Stimulated activated CD8-positive, alpha-beta memory T cell treated with anti-CD3 and anti-CD28 coated beads, Interleukin-4, amount 100 ng/mL, for 1 hour (primary cell): ENCODE data around the gene KCP.
A peak's percentile ranks its signal among the peaks of the same experiment; 100 is the strongest.

ENCODE experiments used
- DNase-seq, 2 donors: peaks; one replicate each; pipeline ENCODE4 v3.0.0-alpha.2; 2020; ENCODE audit warnings: low read depth in 2 of 2, low spot score in 1 of 2

KCP gene

DNA sequence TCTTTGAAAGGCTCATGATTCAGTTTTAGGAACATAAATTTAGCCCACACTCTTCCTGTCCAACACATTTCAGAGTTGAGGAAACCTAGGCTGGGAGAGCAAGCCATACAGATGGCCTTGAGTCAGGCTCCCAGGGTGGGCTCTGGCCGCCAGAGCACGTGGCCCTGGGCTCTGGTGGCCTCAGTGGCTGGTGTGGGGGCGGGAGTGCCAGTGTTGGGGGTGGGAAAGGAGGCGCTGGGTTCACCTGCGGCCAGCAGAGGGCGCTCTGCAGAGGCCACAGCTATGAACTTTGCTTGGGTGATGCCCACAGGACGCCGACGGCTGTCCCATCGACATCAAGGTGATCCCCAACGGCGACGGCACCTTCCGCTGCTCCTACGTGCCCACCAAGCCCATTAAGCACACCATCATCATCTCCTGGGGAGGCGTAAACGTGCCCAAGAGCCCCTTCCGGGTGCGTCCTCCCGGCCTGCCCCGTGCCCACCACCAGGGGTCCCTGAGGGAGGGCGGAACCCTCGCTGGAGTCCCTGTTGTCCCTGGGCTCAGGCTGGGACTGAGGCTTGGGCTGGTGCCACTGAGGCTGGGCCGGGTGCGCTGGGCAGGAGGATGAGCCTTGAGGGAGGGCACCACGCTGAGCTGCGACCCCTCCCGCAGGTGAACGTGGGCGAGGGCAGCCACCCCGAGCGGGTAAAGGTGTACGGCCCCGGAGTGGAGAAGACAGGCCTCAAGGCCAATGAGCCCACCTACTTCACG, 68.4 kb downstream of the KCP start:
- peak in 1 of 2 donors; percentile 17 for DNase-seq

DNA sequence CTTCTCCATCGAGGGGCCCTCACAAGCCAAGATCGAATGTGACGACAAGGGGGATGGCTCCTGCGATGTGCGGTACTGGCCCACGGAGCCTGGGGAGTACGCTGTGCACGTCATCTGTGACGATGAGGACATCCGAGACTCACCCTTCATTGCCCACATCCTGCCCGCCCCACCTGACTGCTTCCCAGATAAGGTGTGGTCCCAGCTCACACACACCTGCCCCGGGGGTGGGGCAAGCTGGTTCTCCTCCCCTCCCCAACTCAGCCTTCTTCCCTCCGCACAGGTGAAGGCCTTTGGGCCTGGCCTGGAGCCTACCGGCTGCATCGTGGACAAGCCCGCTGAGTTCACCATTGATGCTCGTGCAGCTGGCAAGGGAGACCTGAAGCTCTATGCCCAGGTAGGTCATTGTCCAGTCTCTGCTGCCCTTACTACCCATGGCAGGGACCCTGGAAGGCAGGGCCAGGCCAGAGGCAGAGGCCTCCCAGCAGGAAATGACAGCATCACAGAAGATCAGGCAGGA, 69.3 kb downstream of the KCP start:
- DNase-seq, result no peak

DNA sequence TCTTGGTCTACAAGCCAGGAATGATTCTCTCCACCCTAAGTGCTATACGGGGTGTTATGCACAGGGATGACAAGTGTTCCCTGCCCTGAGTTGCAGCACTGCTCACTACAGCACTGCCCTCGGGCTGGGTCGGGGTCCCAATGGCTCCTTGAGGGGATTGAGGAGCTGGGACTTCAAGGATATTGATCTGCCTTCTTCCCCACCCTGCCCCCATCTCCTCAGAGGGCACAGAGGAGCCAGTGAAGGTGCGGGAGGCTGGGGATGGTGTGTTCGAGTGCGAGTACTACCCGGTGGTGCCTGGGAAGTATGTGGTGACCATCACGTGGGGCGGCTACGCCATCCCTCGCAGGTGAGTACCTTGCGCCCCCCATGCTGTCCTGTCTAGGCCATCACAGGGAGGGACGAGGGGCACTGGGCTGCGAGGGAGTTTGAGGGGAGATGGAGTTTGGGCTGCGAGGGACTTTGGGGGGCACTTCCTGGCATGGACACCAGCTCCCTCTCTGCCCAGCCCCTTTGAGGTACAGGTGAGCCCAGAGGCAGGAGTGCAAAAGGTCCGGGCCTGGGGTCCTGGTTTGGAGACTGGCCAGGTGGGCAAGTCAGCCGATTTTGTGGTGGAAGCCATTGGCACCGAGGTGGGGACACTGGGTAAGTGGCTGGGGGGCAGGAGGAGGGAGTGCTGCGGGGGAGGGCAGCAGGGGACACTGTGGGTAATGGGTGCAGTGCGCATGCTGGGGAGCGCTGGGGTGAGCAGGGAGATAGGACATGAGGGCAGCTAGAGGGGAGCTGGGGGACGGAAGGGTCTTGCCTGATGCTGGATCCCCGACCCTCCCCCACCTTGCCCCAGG, 70.0 kb downstream of the KCP start:
- DNase-seq, result no peak

DNA sequence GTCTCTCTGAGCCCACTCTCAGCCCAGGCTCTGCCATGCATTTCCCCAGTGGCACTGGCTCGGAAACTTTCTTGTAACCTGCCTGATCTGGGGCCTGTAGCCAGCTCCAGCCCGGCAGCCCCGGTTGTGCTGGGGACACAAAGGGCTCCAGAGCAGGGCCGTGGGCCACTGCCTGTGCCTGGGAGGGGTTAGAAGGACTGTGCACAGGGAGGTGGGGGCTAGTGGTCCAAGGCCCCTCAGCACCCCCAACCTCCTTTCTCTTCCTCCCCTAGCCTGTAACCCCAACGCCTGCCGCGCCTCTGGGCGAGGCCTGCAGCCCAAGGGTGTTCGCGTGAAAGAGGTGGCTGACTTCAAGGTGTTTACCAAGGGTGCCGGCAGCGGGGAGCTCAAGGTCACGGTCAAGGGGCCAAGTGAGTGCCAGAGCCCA, 70.7 kb downstream of the KCP start:
- no peak for DNase-seq

DNA sequence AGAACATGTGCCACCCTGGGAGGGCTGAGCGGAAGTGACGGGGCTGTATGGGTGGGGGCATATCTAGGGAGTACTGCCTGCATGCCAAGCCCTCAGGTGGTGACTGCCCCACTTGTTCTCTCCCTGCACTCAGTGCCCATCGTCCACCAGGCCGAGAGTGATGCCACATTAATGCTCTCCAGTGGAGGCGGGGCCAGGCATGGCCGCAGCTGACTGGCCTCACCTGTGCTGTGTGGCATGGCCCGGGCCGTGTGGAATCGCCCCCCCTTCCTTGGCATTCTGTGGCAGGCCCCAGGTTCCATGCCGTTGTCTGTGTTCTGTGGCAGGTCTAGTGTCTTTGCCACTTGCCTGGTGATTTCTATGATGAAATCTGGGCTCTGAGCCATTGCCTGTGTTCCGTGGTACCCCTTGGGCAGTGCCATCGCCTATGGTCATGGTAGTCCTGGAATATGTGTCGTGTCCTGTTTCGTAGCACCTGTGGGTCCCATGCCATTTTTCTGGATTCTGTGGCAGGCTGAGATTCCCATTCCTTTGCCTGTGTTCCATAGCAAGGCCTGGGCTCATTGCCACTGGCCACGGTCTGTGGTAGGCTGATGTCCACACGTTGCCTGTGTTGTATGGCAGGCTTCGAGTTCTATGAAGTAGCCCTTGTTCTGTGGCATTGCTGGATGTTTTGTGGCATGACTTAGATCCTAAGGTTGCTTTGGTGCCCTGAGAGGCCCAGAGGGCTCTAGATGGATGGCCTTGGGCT, 71.4 kb downstream of the KCP start:
- no peak for DNase-seq

DNA sequence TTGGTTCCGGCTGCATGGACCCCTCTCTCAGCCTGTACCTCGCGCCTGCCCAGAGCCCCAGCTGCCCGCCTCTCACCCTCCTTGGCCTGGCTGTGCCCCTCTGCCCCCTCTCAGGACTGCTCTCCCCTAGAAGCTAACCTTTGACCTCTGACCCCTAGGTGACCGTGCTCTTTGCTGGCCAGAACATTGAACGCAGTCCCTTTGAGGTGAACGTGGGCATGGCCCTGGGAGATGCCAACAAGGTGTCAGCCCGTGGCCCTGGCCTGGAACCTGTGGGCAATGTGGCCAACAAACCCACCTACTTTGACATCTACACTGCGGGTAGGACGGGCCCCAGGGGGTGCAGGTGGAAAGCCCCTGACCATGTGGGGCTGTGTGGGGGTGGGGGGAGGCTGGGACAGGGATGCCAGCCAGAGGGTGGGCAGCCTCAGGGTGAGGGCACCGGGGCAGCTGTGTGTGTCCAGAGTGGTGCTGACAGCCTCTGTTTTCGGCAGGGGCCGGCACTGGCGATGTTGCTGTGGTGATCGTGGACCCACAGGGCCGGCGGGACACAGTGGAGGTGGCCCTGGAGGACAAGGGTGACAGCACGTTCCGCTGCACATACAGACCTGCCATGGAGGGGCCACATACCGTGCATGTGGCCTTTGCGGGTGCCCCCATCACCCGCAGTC, 72.3 kb downstream of the KCP start:
- no peak for DNase-seq

DNA sequence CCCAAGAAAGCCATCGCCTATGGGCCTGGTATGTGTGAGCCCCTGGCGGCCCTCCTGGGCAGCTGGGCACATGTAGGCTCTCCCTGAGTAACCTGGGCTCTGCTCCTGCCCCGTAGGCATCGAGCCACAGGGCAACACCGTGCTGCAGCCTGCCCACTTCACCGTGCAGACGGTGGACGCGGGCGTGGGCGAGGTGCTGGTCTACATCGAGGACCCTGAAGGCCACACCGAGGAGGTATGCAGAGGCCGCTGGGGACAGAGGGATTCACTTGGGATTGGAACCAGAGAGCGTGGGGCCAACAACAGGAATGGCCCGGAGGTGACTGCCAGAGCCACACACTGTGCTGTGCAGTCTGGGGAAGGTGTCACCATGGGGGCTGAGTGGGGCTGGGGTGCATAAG, 73.0 kb downstream of the KCP start:
- DNase-seq, result no peak

DNA sequence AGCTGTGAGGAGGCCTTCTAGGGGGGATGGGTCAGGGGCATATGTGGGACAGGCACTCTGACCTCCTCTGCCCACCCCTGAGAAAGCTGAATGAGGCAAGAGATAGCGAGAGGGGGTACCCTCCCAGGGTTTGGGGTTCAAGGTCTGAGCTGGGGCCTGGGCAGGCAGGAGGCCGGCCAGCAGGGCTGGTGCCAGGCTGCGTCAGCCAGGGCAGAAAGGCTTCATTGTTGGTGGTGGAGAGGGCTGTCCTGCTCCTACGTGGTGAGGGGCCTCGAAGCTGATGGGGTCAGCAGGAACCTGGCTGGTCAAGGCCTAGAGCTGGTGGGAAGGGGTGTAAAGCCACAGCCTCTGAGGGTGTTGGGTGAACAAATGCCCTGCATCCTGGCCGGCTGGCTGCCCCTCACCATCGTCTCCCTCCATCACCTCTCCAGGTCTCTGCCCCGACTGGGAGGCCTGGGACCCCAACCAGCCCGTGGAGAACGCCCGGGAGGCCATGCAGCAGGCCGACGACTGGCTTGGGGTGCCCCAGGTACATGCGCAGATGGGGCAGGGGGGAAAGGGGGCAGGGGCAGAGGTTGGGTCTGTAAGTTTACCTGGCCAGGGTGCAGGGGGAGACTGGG, 73.7 kb downstream of the KCP start:
- no peak for DNase-seq

DNA sequence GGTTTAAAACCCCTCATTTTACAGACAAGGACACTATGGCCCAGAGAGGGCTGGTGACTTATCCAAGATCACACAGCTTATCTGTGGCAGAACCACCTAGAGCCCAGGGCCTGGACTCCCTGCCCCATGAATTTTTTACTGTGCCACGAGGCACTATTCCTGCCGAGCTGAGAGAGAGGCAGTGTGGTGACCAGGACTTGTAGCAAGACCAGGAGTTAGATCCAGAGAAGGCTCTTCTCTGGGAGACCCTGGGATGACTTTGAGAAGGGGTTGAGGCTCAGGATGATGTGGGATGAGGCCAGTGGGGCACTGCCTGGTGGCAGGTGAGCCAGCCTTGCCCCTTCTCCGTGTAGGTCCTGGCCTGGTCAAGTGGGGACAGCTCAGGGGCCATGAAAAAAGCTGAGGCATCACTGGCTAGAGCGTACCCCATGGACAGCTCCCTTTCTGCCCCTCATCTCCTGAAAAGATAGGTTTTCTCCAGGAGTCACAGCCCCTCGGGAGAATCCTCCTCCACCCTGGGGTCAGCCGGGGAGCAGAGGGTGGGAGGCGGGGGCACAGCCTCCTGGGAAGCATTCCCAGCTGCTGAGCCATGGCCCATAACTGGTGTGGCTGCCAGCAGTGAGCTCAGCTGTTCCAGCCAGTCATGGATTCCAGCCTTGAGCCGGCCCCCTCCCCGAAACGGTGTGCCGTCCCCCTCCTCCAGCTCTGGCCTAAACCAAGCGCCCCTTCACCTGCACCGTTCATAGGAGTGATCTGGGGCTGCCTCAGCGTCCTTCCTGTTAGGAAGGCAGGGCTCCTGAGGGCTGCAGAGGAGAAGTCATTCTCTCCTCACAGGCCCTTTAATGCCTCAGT, 74.5 kb downstream of the KCP start:
- no peak for DNase-seq

DNA sequence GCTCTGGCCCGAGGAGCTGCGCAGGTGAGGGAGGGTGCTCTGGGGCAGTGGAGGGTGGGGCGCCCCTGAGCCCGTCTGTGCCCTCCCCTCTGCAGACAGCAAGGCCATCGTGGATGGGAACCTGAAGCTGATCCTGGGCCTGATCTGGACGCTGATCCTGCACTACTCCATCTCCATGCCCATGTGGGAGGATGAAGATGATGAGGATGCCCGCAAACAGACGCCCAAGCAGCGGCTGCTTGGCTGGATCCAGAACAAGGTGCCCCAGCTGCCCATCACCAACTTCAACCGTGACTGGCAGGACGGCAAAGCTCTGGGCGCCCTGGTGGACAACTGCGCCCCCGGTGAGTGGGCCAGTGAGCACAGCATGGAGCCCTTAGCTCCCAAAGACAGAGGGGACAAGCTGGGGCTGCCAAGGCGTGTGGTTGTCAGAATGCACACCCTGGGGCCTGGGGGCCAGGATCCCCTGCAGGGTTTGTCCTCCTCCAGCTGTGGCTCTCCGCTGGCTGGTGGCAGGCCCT, 75.2 kb downstream of the KCP start:
- DNase-seq, result no peak

DNA sequence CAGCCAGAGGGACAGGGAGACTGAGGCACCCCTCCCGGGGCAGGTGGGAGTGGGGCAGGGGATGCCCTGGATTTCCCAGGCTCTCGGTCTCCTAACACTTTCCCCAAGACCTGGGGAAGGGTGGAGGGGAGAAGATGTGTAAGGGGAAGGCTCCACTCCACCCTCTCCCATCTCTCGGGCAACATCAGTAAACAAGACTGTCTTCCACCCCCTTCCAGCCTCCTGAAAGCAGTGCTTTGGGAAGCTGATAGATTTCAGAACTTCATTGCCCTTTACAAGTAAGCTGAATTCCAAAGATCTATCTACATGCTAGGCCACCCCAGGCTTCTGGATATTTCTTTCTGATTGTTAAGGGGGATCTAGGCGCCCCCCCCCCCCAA, 76.6 kb downstream of the KCP start:
- no peak for DNase-seq

DNA sequence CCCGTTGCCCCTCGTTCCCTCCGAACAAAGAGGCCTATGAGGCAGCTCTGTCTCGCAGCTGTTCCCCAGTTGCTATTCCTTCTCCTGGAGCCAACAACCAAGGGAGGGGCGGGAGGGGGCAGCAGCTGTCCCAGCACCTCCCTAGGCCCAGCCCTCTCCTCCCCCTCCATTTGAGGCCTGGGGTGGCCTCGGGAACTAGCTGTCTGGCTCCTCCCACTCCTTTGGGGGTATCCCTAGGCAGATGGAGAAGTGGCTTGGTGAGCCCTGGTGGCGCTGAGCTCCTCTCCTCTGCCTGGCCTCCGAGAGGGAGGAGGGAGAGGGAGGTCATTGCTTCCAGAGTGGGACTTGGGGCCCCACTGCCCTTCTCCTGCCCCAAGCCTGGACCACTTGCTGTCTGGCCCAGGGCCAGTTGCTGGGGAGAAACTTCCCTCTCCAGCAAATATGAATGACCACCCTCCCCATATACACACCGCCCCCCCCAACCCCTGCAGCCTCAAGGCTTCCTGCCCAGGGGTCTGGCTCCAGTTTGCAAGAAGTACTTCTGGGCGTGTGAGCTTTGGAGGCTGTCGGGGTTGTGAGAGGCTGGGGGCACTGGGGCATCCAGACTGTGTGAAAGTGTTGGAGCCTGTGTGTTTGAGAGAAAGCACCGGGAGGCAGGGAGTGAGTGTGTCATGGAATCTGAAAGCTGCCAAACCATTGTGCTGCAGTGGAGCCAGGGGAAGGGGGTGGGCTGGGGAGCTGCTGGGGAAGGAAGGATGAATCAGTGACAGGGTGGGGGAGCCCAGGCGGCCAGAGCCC, 77.2 kb downstream of the KCP start:
- no peak for DNase-seq

DNA sequence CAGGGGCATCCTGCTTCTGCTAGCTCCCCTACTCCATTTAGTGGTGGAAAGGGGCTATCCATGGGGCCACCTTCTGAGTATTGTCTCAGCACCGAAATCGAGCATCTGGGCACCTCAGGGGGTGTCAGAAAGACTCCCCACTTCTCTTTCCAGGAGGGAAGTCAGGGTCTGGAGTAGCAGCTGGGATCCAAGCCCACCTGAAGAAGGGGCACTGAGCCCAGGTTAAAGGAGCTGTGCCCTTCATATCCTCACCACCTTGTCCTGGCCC, 77.7 kb downstream of the KCP start:
- DNase-seq, result no peak

DNA sequence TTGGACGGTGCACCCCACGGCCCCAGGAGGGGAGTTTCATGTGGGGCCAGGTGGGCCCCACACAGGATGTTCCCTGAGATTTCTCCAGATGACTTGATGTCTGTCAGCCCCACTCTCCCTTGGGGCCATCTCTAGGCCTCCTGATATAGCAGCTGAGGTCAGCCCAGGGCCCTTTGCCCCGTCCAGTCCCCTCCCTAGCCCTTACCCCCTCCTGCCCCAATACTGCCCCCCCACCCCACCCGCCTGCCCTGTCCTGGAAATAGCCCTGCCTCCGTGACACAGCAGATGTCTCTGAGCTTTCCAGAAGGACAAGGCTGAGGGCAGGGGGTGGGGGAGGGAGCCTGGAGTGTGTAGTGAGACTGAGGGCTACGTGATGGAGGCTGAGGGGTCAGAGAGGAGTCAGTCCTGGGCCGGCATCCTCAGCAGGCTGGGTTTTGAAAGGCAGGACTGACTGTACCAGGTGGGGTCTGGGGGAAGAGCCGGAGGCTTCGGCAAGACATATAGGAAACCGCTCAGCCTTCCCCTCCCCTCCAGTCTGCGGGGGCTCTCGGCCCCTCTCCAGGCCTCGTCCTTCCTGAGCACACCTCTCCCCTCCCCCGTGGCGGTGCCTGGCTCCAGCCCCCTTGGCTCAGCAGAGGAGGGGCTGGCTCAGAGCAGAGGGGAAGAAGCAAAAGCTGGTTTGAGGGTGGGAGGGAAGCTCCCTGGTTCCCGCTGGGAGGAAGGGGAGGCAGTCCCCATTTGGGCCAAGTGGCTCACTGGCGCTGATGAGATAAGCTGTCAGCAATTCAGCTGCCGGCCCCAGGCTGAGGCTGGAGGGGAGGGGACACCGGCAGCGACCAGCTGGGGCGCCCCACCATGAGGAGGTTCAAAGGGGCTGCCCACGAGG, 78.3 kb downstream of the KCP start:
- no peak for DNase-seq

DNA sequence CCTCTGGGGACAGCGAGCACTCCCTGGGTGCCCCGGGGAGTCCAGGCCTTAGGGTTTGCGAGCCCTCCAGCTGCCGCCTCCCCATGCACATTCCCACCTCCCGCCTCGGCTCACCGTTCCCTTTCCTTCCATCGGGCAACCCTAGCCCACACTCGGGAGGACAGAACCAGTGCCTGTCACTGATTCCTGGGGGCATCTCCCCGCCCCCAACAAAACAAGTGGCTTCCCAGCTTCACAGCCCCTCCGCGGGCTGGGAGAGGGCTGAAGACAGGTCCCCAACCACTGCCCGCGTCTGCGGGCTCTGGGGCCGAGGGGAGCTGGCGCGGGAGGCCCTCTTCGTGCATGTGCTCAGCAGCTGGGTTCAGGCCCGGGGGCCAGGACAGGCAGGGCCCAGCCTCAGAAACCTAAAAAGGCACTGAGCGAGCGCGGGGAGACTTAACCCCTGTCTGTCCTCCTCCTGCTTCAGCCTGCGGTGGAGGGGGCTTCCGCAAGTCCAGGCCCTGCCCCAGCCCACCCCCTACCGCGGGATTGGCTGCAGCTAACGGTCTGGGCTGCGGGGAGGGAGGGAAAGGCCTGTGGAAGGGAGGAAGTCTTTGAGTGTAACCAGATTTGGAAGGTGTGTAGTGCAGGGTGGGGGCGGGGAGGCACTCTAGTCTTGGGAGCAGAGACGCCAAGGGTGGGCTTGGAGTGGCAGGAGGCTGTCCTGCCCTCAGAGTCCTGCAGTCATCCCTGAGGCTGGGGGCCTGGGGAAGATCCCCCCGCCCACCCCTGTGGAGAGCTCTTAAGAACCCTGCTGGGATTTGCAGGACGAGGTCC, 79.1 kb downstream of the KCP start:
- no peak for DNase-seq

DNA sequence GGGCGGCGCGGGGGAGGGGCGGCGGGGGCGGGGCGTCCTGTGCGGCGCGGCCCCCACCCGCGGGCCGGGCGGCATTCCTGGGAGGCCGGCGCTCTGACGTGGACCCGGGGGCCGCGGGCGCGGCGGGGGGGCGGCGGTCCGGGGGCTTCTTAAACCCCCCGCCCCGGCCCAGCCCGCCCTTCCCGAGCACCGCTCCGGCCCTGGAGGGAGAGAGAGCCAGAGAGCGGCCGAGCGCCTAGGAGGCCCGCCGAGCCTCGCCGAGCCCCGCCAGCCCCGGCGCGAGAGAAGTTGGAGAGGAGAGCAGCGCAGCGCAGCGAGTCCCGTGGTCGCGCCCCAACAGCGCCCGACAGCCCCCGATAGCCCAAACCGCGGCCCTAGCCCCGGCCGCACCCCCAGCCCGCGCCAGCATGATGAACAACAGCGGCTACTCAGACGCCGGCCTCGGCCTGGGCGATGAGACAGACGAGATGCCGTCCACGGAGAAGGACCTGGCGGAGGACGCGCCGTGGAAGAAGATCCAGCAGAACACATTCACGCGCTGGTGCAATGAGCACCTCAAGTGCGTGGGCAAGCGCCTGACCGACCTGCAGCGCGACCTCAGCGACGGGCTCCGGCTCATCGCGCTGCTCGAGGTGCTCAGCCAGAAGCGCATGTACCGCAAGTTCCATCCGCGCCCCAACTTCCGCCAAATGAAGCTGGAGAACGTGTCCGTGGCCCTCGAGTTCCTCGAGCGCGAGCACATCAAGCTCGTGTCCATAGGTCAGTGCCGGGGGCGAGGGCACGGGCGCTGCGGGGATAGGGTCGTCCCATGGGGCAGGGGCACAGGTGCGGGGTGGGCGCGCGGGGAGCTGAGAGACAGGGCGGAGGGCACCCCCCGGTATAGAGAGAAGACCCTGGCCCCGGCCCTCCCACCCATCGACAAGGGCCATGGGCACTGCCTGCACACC, 80.0 kb downstream of the KCP start, which contains the start of gene FLNC:
Gene FLNC, plus strand, starts transcription at position 176 of the 947 bp plus-strand sequence. Its CDS starts 232 bp downstream, at position 408.
- DNase-seq, result no peak
